HG03342 (cell line): ENCODE data around the gene CLDN8.

Experiments
- ATAC-seq: cut with Tn5 transposase; IDR thresholded peaks from one replicate; pipeline ENCODE4 v1.9.1; 2021; ENCODE audit warnings: mild to moderate bottlenecking, moderate library complexity; ENCODE audit not compliant: unreplicated experiment

CLDN8 gene

GRCh38 chr21:30206551-30207251 is 9.2 kb downstream of the CLDN8 start:
- no peak for ATAC-seq

- ATAC-seq = no peak
These were observed 15.9 kb downstream of the CLDN8 start for GRCh38 chr21:30200000-30200399.

- ATAC-seq = no peak
These were observed 21.1 kb downstream of the CLDN8 start for GRCh38 chr21:30194701-30195299.

- ATAC-seq = no peak
These were observed 22.7 kb downstream of the CLDN8 start for GRCh38 chr21:30193201-30193600.

- no peak for ATAC-seq
These were observed 25.3 kb downstream of the CLDN8 start for GRCh38 chr21:30190554-30190953.

GRCh38 chr21:30189773-30190172 is 26.1 kb downstream of the CLDN8 start:
- no peak for ATAC-seq

- ATAC-seq = no peak
These were observed 29.7 kb downstream of the CLDN8 start for GRCh38 chr21:30186242-30186641.

- no peak for ATAC-seq
These were observed 47.8 kb downstream of the CLDN8 start for GRCh38 chr21:30168086-30168485.

GRCh38 chr21:30166705-30167104 is 49.2 kb downstream of the CLDN8 start, which contains the start of gene CLDN17:
CLDN17 (minus strand) TSS chr21:30166805; CDS start chr21:30166617, 188 bp downstream.
- ATAC-seq = no peak

GRCh38 chr21:30166171-30166570 is 49.7 kb downstream of the CLDN8 start:
- ATAC-seq = no peak

- ATAC-seq = no peak
These were observed 51.1 kb downstream of the CLDN8 start for GRCh38 chr21:30164796-30165195.
